ENCODE measurements around the gene LRRC34. TPM values are rescaled to one million over a fixed set of nuclear protein-coding genes. Genes with fewer than 3 reads are reported as not detected.

LRRC34 gene
- total RNA-seq, 4 donors from 2014 or later: 1.3 to 1.9 TPM; not detected in 2

DNA sequence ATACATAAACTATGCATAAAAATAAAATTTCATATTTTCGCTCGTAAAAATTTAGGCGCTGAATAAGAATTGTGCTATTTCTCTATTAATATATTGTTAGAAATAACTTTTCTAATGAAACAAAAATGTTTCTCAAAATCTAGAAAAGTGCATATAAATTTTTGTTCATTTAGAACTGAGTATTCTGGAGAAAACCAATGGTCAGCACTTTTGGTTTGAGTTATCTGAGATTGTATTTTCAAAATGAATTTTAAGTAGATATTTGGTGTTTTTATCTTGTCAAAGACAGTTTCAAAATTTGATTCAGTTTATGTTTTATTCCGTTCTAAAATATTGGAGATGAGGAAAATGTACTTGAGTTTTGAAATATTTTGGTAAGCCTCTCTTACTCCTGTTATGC, 25.6 kb downstream of the LRRC34 start:
- intact Hi-C loops (cut with DNase I; ENCODE audit: low total_unique reads): no loop called here

DNA sequence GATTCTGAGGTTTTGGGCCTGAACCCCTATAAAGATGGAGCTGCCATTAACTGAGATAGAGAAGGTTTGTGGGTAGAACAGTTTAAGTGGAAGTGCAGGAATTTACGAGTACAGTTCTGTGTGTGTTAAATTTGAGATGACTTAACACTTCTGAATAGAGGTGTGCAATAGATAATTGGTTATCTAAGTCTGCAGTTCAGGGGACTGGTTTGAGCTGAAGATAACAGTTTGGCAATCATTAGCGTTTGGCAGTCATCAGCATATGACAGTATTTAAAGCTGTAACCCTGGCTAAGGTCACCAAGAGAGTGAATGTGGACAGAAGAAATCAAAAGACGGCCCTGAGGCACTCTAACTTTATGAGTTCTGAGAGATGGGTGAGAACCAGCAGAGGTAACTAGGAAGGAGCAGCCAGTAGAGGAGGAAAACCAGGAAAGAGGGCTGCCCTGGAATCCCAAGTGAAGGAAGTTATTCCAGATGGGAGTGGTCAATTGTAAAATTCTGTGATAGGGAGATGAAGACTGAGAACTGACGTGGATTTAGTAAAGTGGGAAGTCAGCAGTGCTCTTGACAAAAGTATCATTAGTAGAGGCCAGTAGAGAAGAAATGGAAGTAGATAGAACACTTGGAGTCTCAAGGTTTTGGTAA, 31.4 kb downstream of the LRRC34 start:
- WGBS, 2 donors (ENCODE audit: low coverage in 1 of 2): 85 to 88% methylated on average over 4 of the region's 4 CpGs
- H3K36me3 ChIP-seq: peaks cover 0 to 89% (median 20%) of the 10 kb centered on the region in 4 donors
- H3K4me1 ChIP-seq: peaks cover 0 to 6% (median 0%) of the 10 kb centered on the region in 4 donors
- TF ChIP-seq POLR2AphosphoS5 (IDR thresholded peaks at IDR 0.05): no peak
- TF ChIP-seq EP300 (IDR thresholded peaks at IDR 0.05; ENCODE audit: low read depth): no peak
- TF ChIP-seq, protein P1, sequence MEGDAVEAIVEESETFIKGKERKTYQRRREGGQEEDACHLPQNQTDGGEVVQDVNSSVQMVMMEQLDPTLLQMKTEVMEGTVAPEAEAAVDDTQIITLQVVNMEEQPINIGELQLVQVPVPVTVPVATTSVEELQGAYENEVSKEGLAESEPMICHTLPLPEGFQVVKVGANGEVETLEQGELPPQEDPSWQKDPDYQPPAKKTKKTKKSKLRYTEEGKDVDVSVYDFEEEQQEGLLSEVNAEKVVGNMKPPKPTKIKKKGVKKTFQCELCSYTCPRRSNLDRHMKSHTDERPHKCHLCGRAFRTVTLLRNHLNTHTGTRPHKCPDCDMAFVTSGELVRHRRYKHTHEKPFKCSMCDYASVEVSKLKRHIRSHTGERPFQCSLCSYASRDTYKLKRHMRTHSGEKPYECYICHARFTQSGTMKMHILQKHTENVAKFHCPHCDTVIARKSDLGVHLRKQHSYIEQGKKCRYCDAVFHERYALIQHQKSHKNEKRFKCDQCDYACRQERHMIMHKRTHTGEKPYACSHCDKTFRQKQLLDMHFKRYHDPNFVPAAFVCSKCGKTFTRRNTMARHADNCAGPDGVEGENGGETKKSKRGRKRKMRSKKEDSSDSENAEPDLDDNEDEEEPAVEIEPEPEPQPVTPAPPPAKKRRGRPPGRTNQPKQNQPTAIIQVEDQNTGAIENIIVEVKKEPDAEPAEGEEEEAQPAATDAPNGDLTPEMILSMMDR (IDR thresholded peaks at IDR 0.05): no peak
- TF ChIP-seq POLR2A (IDR thresholded peaks at IDR 0.05): no peak
- H3K27me3 ChIP-seq: no peaks in the 10 kb centered on the region
- no peak overlapping the region for H3K4me3 ChIP-seq
- intact Hi-C loops (cut with DNase I; ENCODE audit: low total_unique reads): no loop called here
- no peak overlapping the region for H3K27ac ChIP-seq
- DNase-seq: no peak
- H3K9me3 ChIP-seq: no peaks in the 10 kb centered on the region
- in situ Hi-C loops (cut with MboI; ENCODE audit: low pct_ligation_motif_present in 1 of 4, low pct_unique_long_range_greater_than_20kb in 1 of 4, low sequenced_read_pairs in 3 of 4): no loop called here

More for the DNA sequence above, 25.6 kb downstream of the LRRC34 start:
- Histone ChIP-seq H3K4me3 (no peak overlapping the region), H3K4me1 (no peaks in the 10 kb centered on the region), H3K9me3 (no peaks in the 10 kb centered on the region), H3K36me3 (peaks cover 0 to 64% (median 18%) of the 10 kb centered on the region in 4 donors), H3K27me3 (no peaks in the 10 kb centered on the region), H3K27ac (no peak overlapping the region)
- DNase-seq: no peak
- TF ChIP-seq POLR2A (IDR thresholded peaks at IDR 0.05) (no peak), POLR2AphosphoS5 (IDR thresholded peaks at IDR 0.05) (no peak), EP300 (IDR thresholded peaks at IDR 0.05; ENCODE audit: low read depth) (no peak)
- TF ChIP-seq, protein P1 (IDR thresholded peaks at IDR 0.05): no peak
- in situ Hi-C loops (cut with MboI; ENCODE audit: low pct_ligation_motif_present in 1 of 4, low pct_unique_long_range_greater_than_20kb in 1 of 4, low sequenced_read_pairs in 3 of 4): no loop called here
- 97% methylated on average over 4 of the region's 4 CpGs for WGBS, 2 donors (ENCODE audit: low coverage in 1 of 2)

DNA sequence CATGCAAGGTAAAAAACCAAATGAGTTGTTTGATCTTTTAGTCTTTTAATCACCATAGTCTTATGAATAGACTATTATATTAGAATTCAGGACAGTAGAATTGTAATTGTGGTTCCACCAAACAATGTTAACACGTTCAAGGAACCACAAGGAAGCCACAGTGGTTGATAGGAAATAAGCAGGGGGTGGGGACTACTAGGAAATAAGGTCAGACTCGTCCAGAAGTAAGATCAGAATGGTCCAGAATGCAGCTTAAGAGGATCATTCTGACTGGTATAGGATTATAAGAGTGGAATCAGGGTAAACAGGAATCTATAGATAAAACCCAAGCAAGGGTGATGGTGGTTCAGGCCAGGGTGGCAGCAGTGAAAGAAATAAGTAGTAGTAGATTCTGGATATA, 32.0 kb downstream of the LRRC34 start:
- Histone ChIP-seq H3K4me3 (no peak overlapping the region), H3K9me3 (no peaks in the 10 kb centered on the region), H3K36me3 (peaks cover 0 to 84% (median 19%) of the 10 kb centered on the region in 4 donors), H3K27me3 (no peaks in the 10 kb centered on the region), H3K4me1 (peaks cover 0 to 12% (median 3%) of the 10 kb centered on the region in 4 donors), H3K27ac (no peak overlapping the region)
- intact Hi-C loops (cut with DNase I; ENCODE audit: low total_unique reads) (no loop called here), in situ Hi-C loops (cut with MboI; ENCODE audit: low pct_ligation_motif_present in 1 of 4, low pct_unique_long_range_greater_than_20kb in 1 of 4, low sequenced_read_pairs in 3 of 4) (no loop called here)
- no peak for DNase-seq
- WGBS, 2 donors (ENCODE audit: low coverage in 1 of 2): 40 to 63% methylated on average over 1 to 2 of the region's 2 CpGs
- no peak for TF ChIP-seq POLR2A (IDR thresholded peaks at IDR 0.05)
- no peak for TF ChIP-seq POLR2AphosphoS5 (IDR thresholded peaks at IDR 0.05)
- TF ChIP-seq, protein P1 (IDR thresholded peaks at IDR 0.05): no peak
- TF ChIP-seq EP300 (IDR thresholded peaks at IDR 0.05; ENCODE audit: low read depth): no peak

DNA sequence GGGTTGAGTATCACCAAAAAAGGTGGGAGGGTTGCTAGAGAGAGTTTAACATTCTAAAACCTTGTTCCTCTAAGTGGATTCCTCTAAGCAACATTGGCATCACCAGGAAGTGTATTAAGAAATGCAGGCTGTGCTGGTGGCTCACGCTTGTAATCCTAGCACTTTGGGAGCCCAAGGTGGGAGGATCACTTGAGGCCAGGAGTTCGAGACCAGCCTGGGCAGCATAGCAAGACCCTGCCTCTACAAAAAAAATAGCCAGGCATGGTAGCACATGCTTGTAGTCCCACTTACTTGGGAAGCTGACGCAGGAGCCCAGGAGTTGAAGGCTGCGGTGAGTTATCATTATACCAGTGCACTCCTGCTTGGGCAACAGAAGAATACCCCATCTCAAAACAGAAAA, 34.9 kb downstream of the LRRC34 start:
- intact Hi-C loops (cut with DNase I; ENCODE audit: low total_unique reads): loop anchor here (10.0 kb wide), 1 partner anchor 187 kb away; the partner anchor contains the start of gene SEC62
- in situ Hi-C loops (cut with MboI; ENCODE audit: low pct_ligation_motif_present in 1 of 4, low pct_unique_long_range_greater_than_20kb in 1 of 4, low sequenced_read_pairs in 3 of 4): no loop called here
- 77% methylated on average over 4 of the region's 4 CpGs; no CpG with 5 or more reads in 1 of the 2 donors for WGBS, 2 donors (ENCODE audit: low coverage in 1 of 2)

More for the DNA sequence above, 34.9 kb downstream of the LRRC34 start:
- no peak for DNase-seq
- H3K4me3 ChIP-seq: no peak overlapping the region
- H3K4me1 ChIP-seq: peaks cover 12 to 33% (median 22%) of the 10 kb centered on the region in 4 donors
- peaks cover 0 to 69% (median 12%) of the 10 kb centered on the region in 4 donors for H3K36me3 ChIP-seq
- H3K27me3 ChIP-seq: no peaks in the 10 kb centered on the region
- H3K27ac ChIP-seq: no peak overlapping the region
- TF ChIP-seq EP300 (IDR thresholded peaks at IDR 0.05; ENCODE audit: low read depth) (no peak), POLR2AphosphoS5 (IDR thresholded peaks at IDR 0.05) (no peak), POLR2A (IDR thresholded peaks at IDR 0.05) (no peak)
- TF ChIP-seq, protein P1 (IDR thresholded peaks at IDR 0.05): no peak
- no peaks in the 10 kb centered on the region for H3K9me3 ChIP-seq

All from transverse colon (tissue), 4 donors.